HG02610 (cell line): ENCODE measurements around the gene LAMTOR5.
"Not testable (repeated sequence)": the region's sequence is repeated elsewhere in the genome, so short reads cannot be mapped to it uniquely, and the experiment has no call there.

Source experiments
- ATAC-seq: cut with Tn5 transposase; IDR thresholded peaks from one replicate; pipeline ENCODE4 v1.9.1; 2021; ENCODE audit warnings: mild to moderate bottlenecking, moderate library complexity; ENCODE audit not compliant: unreplicated experiment

LAMTOR5 gene

GRCh38 chr1:110428946-110429345 lies 21.5 kb upstream of the LAMTOR5 start:
- ATAC-seq: no peak

- ATAC-seq: no peak
Observed at GRCh38 chr1:110426854-110427253, 19.4 kb upstream of the LAMTOR5 start.

GRCh38 chr1:110425612-110426152 lies 18.2 kb upstream of the LAMTOR5 start:
- ATAC-seq: no peak

- no peak for ATAC-seq
Observed at GRCh38 chr1:110424699-110425611, 17.5 kb upstream of the LAMTOR5 start.

- ATAC-seq: no peak
Observed at GRCh38 chr1:110420874-110421793, 13.6 kb upstream of the LAMTOR5 start.

GRCh38 chr1:110420023-110420662 lies 12.6 kb upstream of the LAMTOR5 start:
- ATAC-seq: no peak

- no peak for ATAC-seq
Observed at GRCh38 chr1:110418729-110419128, 11.2 kb upstream of the LAMTOR5 start.

- ATAC-seq: not testable (repeated sequence)
Observed at GRCh38 chr1:110413045-110413444, 5.6 kb upstream of the LAMTOR5 start.

- peak; percentile 37 for ATAC-seq
Observed at GRCh38 chr1:110412576-110412975, 5.1 kb upstream of the LAMTOR5 start.

GRCh38 chr1:110411173-110411735 lies 3.8 kb upstream of the LAMTOR5 start:
- ATAC-seq: no peak

- no peak for ATAC-seq
Observed at GRCh38 chr1:110409316-110409715, 1.8 kb upstream of the LAMTOR5 start.

- ATAC-seq: no peak
Observed at GRCh38 chr1:110408488-110408887, 994 bp upstream of the LAMTOR5 start.

GRCh38 chr1:110406407-110406806 lies 1.1 kb downstream of the LAMTOR5 start:
- not testable (repeated sequence) for ATAC-seq

- no peak for ATAC-seq
Observed at GRCh38 chr1:110404401-110404800, 3.1 kb downstream of the LAMTOR5 start.

- no peak for ATAC-seq
Observed at GRCh38 chr1:110403805-110404204, 3.7 kb downstream of the LAMTOR5 start.

- ATAC-seq: not testable (repeated sequence)
Observed at GRCh38 chr1:110396259-110396958, 11.1 kb downstream of the LAMTOR5 start.

GRCh38 chr1:110394493-110394820 lies 13.0 kb downstream of the LAMTOR5 start:
- no peak for ATAC-seq

GRCh38 chr1:110393691-110394492 lies 13.6 kb downstream of the LAMTOR5 start:
- no peak for ATAC-seq

GRCh38 chr1:110393286-110393685 lies 14.2 kb downstream of the LAMTOR5 start:
- ATAC-seq: no peak
